ENCODE results near the gene PLCB4. TPM values are rescaled to one million over a fixed set of nuclear protein-coding genes. Genes with fewer than 3 reads are reported as not detected.
A peak's percentile ranks its signal among the peaks of the same experiment; 100 is the strongest.

The PLCB4 gene
- total RNA-seq, 1 experiment from 2014 or later, result 22.7 TPM

GRCh38 chr20:9260027-9260426, 191.1 kb downstream of the PLCB4 start:
- no peak for DNase-seq (ENCODE audit: low read depth)

DNA sequence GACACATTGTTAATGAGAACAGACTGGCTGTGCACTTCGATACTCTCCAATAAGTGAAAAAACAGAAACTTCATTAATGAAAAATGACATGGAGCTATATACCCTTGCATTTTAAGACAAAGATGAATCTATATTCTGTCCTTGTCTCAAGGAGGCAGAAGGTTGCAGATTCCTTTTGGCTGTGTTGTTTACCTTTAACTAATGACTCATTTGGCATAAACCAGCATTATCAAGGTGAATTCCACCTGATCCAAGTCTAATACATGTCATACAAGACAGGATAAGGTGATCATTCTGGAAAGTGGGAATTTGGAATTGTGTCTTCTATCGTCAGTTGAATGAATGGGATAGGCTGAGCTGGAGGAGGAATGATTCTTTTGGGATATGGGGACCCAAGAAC, 192.9 kb downstream of the PLCB4 start:
- no peak for DNase-seq (ENCODE audit: low read depth)

GRCh38 chr20:9262653-9263194, 193.8 kb downstream of the PLCB4 start:
- DNase-seq (ENCODE audit: low read depth), result no peak

DNA sequence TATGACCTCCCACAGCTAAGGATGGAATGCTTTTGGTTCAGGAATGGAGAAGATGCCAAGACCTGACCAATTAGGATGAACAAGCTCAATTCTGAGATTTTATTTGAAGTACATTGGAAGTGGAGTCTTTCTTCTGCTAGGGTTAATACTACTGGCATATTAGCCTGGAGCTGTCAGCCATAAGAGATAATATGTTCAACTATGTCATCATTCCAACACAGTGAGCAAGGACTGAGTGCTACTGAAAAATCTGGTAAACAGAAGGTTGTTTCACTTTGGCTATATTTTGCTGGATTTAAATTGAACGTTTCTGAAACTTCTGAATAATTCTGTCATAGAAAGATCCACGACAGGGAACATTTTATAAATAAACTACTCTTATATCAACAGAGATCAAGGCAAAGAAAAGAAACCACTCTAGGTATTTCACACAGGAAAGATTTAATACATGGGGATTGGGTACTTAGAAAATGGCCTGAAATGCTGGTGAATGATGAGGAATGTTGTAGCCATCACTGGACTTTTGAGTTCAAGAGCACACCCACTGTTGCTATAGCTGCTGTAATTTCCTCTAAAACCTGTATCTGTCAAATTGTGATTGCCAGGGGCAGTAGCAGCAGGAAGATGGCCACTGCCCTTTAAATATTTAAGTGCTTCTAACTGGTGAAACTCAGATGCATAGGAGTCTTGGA, 200.5 kb downstream of the PLCB4 start:
- DNase-seq (ENCODE audit: low read depth), result no peak

GRCh38 chr20:9270831-9271230, 201.9 kb downstream of the PLCB4 start:
- no peak for DNase-seq (ENCODE audit: low read depth)

DNA sequence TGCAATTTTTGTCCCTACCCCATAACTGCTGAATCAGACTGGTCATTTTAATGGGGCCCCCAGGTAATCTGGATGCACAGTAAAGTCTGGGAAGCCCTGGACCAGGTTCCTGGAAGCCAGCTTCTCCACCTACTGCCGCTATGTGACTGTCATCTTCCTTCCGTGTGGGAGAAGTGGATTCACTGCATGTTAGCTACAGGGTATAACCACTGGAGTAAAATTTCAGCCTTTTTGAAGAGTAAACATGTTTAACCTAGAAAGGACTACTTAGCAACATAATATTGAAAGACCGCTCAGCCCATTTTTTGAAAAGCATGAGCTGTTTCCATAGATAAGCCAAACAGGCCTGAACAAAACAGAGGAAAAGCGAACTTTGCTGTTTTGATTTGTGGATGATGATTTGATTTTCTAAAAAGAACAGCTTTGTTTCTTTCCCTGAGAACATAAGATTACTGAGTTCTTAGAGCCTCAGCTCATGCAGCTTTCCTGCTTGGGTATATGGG, 208.1 kb downstream of the PLCB4 start:
- no peak for DNase-seq (ENCODE audit: low read depth)

GRCh38 chr20:9279918-9280401, 211.1 kb downstream of the PLCB4 start:
- DNase-seq (ENCODE audit: low read depth), result no peak

DNA sequence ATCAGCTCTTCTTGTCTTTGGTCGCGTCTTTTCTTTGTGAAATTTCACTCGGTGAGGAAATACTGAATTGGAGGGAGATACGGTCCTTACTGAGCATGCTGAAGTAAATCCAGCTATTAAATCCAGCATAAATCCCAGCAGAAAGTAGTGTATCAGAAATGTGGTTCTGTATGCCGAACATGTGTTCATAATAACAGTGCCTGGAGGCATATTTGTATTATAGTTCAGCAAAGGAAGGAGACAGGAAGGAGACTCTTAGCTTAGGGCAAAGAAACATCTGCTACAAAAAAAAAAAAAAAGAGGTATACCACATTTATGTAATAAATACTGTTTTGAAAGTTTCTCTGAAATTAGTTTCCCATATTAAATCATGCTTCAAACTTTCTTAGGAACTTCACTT, 211.8 kb downstream of the PLCB4 start:
- no peak for DNase-seq (ENCODE audit: low read depth)

DNA sequence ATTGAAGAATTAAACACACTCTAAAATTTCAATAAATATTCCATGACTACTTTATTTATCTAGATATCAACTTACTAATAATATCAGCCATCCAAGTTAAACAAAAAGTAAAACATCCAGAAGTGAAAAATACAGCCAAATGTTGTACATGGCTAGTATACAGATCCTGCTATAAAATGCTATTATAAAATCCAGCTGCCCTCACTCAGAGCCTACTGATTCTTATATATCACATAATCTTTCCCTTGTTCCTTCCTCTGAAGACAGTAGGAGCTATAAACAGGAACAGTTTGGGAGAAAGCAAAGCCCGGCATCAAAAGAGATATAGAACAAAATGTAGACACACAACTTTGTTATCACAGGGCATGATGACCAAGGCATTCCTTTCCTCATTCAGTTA, 212.9 kb downstream of the PLCB4 start:
- no peak for DNase-seq (ENCODE audit: low read depth)

DNA sequence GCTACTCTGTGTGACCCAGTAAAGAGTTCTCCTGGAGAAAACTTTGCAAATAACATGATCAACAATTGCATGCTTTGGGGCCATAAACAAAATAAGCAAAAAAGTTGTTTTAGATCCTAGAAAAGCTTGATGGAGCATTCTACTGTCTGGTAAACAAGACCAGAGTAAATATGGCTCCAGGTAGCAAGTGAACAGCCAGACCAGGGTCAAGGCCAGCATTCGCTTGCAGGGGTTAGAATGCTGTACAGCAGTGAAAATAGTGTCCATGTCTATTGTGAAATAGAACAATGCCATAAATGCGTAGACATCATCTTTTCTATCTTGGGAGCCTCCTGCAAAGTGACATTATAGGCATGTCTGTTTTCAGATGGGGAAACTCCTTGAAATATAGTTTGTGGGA, 216.7 kb downstream of the PLCB4 start:
- DNase-seq (ENCODE audit: low read depth), result no peak

DNA sequence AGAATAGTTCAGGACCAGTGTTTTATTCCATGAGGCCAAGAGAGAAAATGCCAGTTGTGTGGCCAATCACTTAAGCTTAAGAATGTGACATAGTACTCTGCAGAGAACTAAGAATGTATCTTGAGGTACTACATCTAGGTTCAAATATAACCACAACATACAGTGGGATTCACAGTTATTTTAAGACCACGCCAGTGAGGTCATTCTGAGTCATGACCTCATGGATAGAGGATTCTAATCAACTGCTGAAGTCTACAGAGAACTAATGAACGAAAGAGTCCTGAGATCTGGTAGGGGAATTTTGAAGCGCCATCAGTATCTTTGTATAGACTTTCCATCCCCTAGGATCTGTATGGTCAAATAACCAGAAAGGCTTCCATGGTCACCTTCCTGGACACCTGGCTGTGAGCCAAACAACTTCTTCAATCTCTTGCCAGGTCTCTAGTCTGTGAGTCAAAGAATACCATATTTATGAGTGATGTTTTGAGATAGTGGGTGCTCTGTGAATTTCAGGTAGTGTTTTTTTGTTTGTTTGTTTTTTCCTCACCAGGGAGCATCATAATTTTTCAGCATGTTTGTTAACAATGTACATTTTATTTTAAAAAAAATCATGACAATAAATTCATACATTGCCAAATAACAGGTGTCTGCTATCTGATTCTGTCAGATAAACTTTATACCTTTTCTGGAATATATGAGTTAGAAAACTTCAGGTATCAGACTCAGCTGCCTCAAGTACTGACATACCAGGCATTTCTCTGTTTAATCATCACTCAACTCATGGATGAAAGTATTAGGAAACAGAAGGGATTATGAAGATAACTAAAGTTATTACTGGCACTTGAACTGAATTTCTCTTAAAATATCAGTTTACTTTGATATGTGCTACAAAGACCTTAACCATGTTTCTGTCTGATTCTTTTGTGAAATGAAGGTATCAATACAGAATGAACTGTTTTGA, 217.9 kb downstream of the PLCB4 start:
- peak; percentile 63 for DNase-seq (ENCODE audit: low read depth)

GRCh38 chr20:9287826-9288225, 218.9 kb downstream of the PLCB4 start:
- no peak for DNase-seq (ENCODE audit: low read depth)

GRCh38 chr20:9290331-9290730, 221.4 kb downstream of the PLCB4 start:
- no peak for DNase-seq (ENCODE audit: low read depth)

- DNase-seq (ENCODE audit: low read depth), result no peak
Measured at GRCh38 chr20:9293145-9293544, 224.3 kb downstream of the PLCB4 start.

DNA sequence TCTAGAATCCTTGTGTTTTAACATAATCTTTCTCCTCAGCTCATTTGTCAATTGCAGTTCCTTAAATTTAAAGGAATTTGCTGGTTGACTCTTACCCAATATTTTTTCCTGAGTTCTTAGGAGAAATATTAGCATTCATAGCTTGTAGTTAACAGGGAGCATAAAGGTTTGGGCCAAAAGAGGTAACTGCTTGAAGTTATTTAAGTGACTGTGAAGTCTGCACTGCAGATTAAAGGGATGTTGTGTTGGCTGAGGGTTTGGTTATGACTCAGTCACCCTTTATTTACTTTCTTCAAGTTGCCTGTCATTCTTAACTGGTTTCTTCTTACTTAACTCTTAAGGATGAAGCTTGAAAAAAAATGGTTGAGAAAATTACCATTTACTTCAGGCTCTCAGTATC, 225.2 kb downstream of the PLCB4 start:
- DNase-seq (ENCODE audit: low read depth), result peak; percentile 79

- no peak for DNase-seq (ENCODE audit: low read depth)
Measured at GRCh38 chr20:9298906-9299305, 230.0 kb downstream of the PLCB4 start.

DNA sequence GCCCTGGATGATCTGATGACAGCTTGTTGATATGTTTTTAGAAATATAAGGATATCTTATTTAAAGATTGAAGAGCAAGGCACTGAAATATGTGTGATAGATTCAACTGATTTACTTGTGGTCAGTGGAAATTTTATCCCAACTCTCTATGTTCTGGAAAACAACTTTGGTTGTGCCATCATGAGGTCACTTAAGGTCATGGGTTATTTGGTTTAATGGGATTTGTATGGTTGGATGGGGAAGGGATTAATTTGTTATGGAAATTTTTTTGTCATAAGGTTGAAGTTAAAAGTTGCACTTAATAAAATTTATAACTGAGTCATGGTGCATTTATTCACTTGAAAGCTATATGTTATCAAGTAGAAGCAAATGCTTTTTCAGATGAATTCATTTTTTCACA, 231.2 kb downstream of the PLCB4 start:
- DNase-seq (ENCODE audit: low read depth), result no peak

- no peak for DNase-seq (ENCODE audit: low read depth)
Measured at GRCh38 chr20:9300534-9300933, 231.6 kb downstream of the PLCB4 start.

DNA sequence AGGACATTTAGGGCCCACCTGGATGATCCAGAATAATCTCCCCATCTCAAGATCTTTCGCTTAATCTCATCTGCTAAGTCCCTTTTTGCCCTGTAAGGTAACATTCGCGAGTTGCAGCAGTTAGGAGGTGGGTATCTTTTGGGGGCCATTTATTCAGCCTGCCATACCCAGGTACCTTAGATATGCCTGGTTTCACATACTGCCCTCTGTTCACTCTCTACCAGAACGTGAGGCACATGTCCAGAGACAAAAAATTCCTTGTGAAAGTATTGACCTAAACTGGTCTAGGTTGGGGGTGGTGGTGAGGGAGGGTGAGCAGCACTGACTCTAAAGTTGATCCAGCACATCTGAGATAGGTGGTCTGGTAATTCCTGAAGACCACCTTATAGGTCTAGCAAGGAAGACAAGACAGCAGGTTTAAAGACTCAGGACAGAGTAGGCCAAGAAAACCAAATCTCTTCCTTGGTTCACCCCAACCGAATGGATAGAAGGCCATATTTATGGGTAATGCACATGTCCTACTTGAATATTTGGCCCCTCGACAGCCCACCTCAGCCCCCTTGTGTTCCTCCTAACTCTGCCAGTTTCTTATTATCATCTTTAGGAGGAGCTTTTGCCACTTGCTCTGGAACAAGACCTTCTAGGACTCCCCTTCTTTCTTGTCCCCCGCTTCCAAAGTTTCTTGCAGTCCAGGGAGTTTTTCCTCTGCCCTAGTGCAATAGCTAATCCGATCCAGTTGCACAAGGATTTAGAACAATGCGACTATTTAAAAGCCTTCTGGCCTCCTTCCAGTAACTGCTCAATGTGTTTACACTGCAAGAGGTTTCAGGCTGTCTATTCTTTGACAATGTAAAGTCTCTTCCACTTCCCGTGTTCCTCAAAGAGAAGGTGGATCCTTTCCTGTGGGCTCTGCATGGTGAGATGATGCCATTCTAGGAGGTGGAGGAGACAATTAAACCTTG, 232.5 kb downstream of the PLCB4 start:
- DNase-seq (ENCODE audit: low read depth), result peak; percentile 89

GRCh38 chr20:9302091-9302462, 233.2 kb downstream of the PLCB4 start:
- no peak for DNase-seq (ENCODE audit: low read depth)

GRCh38 chr20:9306521-9306920, 237.6 kb downstream of the PLCB4 start:
- DNase-seq (ENCODE audit: low read depth), result peak; percentile 48

All from HT1080 (cell line).